Tibial nerve (tissue), 4 donors: Measurements from ENCODE around the gene FRMD3. TPM values are rescaled to one million over a fixed set of nuclear protein-coding genes. Genes with fewer than 3 reads are reported as not detected.

Source experiments
- DNase-seq, 2 donors: peaks; one replicate each; pipeline ENCODE4 v3.0.0-alpha.2; 2019; ENCODE audit warnings: low spot score in 2 of 2
- H3K27ac ChIP-seq, 4 donors: fragments of 200-600 bp; sonication (generic) in 3 of 4; one replicate each; pipeline ENCODE4 v1.5.1; 2017 to 2019; ENCODE audit warnings: mild to moderate bottlenecking in 1 of 4
- H3K27me3 ChIP-seq, 2 donors: fragments of 200-600 bp; sonication (generic) in 1 of 2; one replicate each; pipeline versions ENCODE4 v1.5.1 to v1.6.0; 2017 to 2019
- H3K36me3 ChIP-seq, 3 donors: fragments of 200-600 bp; sonication (generic); one replicate each; pipeline ENCODE4 v1.5.1; 2018 to 2019
- H3K4me1 ChIP-seq, 4 donors: fragments of 200-600 bp; sonication (generic) in 3 of 4; one replicate each; pipeline ENCODE4 v1.5.1; 2017 to 2019
- H3K4me3 ChIP-seq, 4 donors: fragments of 200-600 bp; sonication (generic) in 3 of 4; one replicate each; pipeline ENCODE4 v1.5.1; 2017 to 2019; ENCODE audit warnings: mild to moderate bottlenecking in 1 of 4, moderate library complexity in 1 of 4
- H3K9me3 ChIP-seq, 4 donors: fragments of 200-600 bp; sonication (generic) in 3 of 4; one replicate each; pipeline ENCODE4 v1.5.1; 2017 to 2019
- CTCF ChIP-seq, 5 experiments: fragments of 200-600 bp in 3 of 5; fragments of 450-650 bp in 2 of 5; sonication (generic) in 3 of 5; IDR thresholded peaks; one replicate each; pipeline ENCODE4 v1.5.1; 2016 to 2019; ENCODE audit warnings: antibody characterized with exemption in 5 of 5, mild to moderate bottlenecking in 3 of 5, moderate library complexity in 2 of 5
- EP300 ChIP-seq, 2 donors: sonication (generic); formaldehyde crosslinking; IDR thresholded peaks; one replicate each; pipeline ENCODE4 v1.6.1; 2017; ENCODE audit warnings: antibody characterized with exemption in 2 of 2, mild to moderate bottlenecking in 1 of 2
- POLR2A ChIP-seq, 2 donors: fragments of 450-650 bp; IDR thresholded peaks; one replicate each; pipeline ENCODE4 v1.6.1; 2017; ENCODE audit warnings: antibody characterized with exemption in 2 of 2, mild to moderate bottlenecking in 2 of 2, moderate library complexity in 2 of 2
- WGBS, 2 donors: methylation state at CpG; one replicate each; pipeline ENCODE4 v1.1.5; 2018; 5-methylcytosine and 5-hydroxymethylcytosine counted together
- total RNA-seq, 4 donors: library from RNA; depleted of rRNA; stranded (reverse); fragments of >200 nt; gene quantifications; one replicate each; pipeline ENCODE4 v1.1.0, GENCODE V29; 2016

FRMD3 gene
- total RNA-seq, 4 donors from 2014 or later, result 31.2 to 44.0 (median 34.5) TPM

- TF ChIP-seq EP300 (IDR thresholded peaks at IDR 0.05) (no peak), CTCF (IDR thresholded peaks at IDR 0.05) (no peak), POLR2A (IDR thresholded peaks at IDR 0.05) (no peak)
- DNase-seq, result no peak
- H3K4me1 ChIP-seq, result no peaks in the 10 kb centered on the region
- H3K9me3 ChIP-seq, result no peaks in the 10 kb centered on the region
- 90 to 93% methylated on average over 4 of the region's 4 CpGs for WGBS, 2 donors
- no peak overlapping the region for H3K4me3 ChIP-seq
- peaks cover 0 to 16% (median 0%) of the 10 kb centered on the region in 3 donors for H3K36me3 ChIP-seq
- no peak overlapping the region for H3K27ac ChIP-seq
- no peaks in the 10 kb centered on the region for H3K27me3 ChIP-seq
Observed at GRCh38 chr9:83392228-83392627, 146.0 kb downstream of the FRMD3 start.

- Histone ChIP-seq H3K4me1 (no peaks in the 10 kb centered on the region), H3K9me3 (peaks cover 0 to 3% (median 1%) of the 10 kb centered on the region in 4 donors), H3K4me3 (no peak overlapping the region), H3K27me3 (no peaks in the 10 kb centered on the region), H3K36me3 (peaks cover 0 to 30% (median 0%) of the 10 kb centered on the region in 3 donors), H3K27ac (no peak overlapping the region)
- DNase-seq, result no peak
- 81 to 100% methylated on average over 1 of the region's 1 CpG for WGBS, 2 donors
- TF ChIP-seq POLR2A (IDR thresholded peaks at IDR 0.05) (no peak), EP300 (IDR thresholded peaks at IDR 0.05) (no peak), CTCF (IDR thresholded peaks at IDR 0.05) (no peak)
Observed at GRCh38 chr9:83388346-83388745, 149.9 kb downstream of the FRMD3 start.

- WGBS, 2 donors, result 88 to 96% methylated on average over 7 of the region's 7 CpGs
- no peak for TF ChIP-seq POLR2A (IDR thresholded peaks at IDR 0.05)
- no peak for TF ChIP-seq CTCF (IDR thresholded peaks at IDR 0.05)
- no peak for TF ChIP-seq EP300 (IDR thresholded peaks at IDR 0.05)
- no peaks in the 10 kb centered on the region for H3K4me1 ChIP-seq
- H3K36me3 ChIP-seq, result peaks cover 0 to 36% (median 0%) of the 10 kb centered on the region in 3 donors
- no peaks in the 10 kb centered on the region for H3K27me3 ChIP-seq
- H3K9me3 ChIP-seq, result peaks cover 0 to 10% (median 1%) of the 10 kb centered on the region in 4 donors
- no peak for DNase-seq
- H3K27ac ChIP-seq, result no peak overlapping the region
- no peak overlapping the region for H3K4me3 ChIP-seq
Observed at GRCh38 chr9:83387401-83388185, 150.6 kb downstream of the FRMD3 start.

GRCh38 chr9:83385317-83385716, 152.9 kb downstream of the FRMD3 start:
- Histone ChIP-seq H3K27me3 (no peaks in the 10 kb centered on the region), H3K36me3 (peaks cover 0 to 36% (median 0%) of the 10 kb centered on the region in 3 donors), H3K27ac (no peak overlapping the region), H3K9me3 (peaks cover 0 to 12% (median 1%) of the 10 kb centered on the region in 4 donors), H3K4me1 (no peaks in the 10 kb centered on the region), H3K4me3 (no peak overlapping the region)
- 37 to 53% methylated on average over 2 of the region's 2 CpGs for WGBS, 2 donors
- no peak for DNase-seq
- TF ChIP-seq EP300 (IDR thresholded peaks at IDR 0.05), result no peak
- no peak for TF ChIP-seq CTCF (IDR thresholded peaks at IDR 0.05)
- TF ChIP-seq POLR2A (IDR thresholded peaks at IDR 0.05), result no peak

DNA sequence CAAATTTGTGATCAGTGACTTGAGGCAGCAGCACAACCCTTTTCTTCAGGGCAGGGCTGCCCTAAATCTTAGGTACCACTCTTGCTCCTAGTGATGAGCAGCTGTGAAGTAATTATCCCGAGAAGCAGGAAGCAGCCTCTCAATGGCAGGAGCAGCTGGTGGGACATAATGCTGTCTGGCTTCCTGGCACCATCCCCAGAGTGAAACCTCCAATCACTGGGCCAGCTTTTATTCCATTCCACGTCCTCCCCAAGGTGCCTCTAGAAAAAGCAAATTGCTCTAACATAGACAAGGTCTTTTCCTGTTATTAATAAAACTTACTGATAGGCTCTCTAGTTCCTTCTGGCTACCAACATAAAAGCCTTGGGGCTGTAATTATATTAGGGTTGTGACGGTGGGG, 154.0 kb downstream of the FRMD3 start:
- Histone ChIP-seq H3K36me3 (peaks cover 0 to 30% (median 0%) of the 10 kb centered on the region in 3 donors), H3K4me3 (no peak overlapping the region), H3K27ac (no peak overlapping the region), H3K4me1 (no peaks in the 10 kb centered on the region), H3K27me3 (no peaks in the 10 kb centered on the region), H3K9me3 (peaks cover 0 to 12% (median 1%) of the 10 kb centered on the region in 4 donors)
- 55 to 66% methylated on average over 3 of the region's 3 CpGs for WGBS, 2 donors
- DNase-seq, result no peak
- TF ChIP-seq CTCF (IDR thresholded peaks at IDR 0.05) (no peak), EP300 (IDR thresholded peaks at IDR 0.05) (no peak), POLR2A (IDR thresholded peaks at IDR 0.05) (no peak)
